DND-41 (cell line): ENCODE data around the gene TNXB.

ENCODE experiments used
- EZH2 ChIP-seq: IDR thresholded peaks from 3 replicates; pipeline ENCODE4 v1.6.1; 2012; ENCODE audit warnings: borderline replicate concordance, low read depth, mild to moderate bottlenecking, moderate library complexity, low read length, inconsistent platforms; ENCODE audit not compliant: severe bottlenecking
- TF ChIP-seq, protein P1 (sequence below): IDR thresholded peaks from 2 replicates; pipeline ENCODE4 v1.5.1; 2012; ENCODE audit warnings: borderline replicate concordance, low read length, moderate library complexity, mild to moderate bottlenecking; ENCODE audit not compliant: poor library complexity, severe bottlenecking; ENCODE audit errors: extremely low read depth

DNA sequence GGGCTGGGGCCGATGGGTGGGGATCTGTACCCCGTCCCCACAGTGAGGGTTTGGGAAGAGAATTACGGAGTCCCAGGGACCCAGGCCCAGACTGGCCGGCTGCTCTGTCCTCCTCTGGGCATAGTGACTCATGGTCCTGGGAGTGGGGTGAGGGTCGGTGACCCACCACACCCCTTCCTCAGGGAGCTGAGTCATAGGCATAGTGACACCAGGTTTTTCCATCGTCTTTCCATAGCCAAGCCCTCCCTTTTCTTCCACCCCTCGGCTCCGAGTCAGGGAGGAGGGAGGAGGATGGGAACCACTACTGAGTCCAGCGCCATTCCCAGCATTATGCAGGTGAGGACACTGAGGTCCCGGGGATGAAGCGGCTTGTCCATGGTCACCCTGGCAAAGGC is 62.1 kb downstream of the TNXB start:
- TF ChIP-seq, protein P1, sequence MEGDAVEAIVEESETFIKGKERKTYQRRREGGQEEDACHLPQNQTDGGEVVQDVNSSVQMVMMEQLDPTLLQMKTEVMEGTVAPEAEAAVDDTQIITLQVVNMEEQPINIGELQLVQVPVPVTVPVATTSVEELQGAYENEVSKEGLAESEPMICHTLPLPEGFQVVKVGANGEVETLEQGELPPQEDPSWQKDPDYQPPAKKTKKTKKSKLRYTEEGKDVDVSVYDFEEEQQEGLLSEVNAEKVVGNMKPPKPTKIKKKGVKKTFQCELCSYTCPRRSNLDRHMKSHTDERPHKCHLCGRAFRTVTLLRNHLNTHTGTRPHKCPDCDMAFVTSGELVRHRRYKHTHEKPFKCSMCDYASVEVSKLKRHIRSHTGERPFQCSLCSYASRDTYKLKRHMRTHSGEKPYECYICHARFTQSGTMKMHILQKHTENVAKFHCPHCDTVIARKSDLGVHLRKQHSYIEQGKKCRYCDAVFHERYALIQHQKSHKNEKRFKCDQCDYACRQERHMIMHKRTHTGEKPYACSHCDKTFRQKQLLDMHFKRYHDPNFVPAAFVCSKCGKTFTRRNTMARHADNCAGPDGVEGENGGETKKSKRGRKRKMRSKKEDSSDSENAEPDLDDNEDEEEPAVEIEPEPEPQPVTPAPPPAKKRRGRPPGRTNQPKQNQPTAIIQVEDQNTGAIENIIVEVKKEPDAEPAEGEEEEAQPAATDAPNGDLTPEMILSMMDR = no peak
- no peak for TF ChIP-seq EZH2
